Sigmoid colon (tissue), 4 donors: ENCODE results near the gene UQCRH.

Experiments
- CTCF ChIP-seq, 4 experiments: fragments of 450-650 bp in 3 of 4; fragments of 200-600 bp in 1 of 4; IDR thresholded peaks; one replicate each; pipeline ENCODE4 v1.5.1; 2016 to 2019; ENCODE audit warnings: antibody characterized with exemption in 4 of 4, mild to moderate bottlenecking in 3 of 4, moderate library complexity in 2 of 4
- EP300 ChIP-seq, 4 donors: sonication (generic); formaldehyde crosslinking; IDR thresholded peaks; one replicate each; pipeline ENCODE4 v1.6.1; 2017; ENCODE audit warnings: antibody characterized with exemption in 4 of 4
- POLR2A ChIP-seq, 2 donors: fragments of 450-650 bp; IDR thresholded peaks; one replicate each; pipeline ENCODE4 v1.6.1; 2016; ENCODE audit warnings: antibody characterized with exemption in 2 of 2, mild to moderate bottlenecking in 2 of 2, moderate library complexity in 2 of 2
- POLR2AphosphoS5 ChIP-seq, 4 donors: sonication (generic); formaldehyde crosslinking; IDR thresholded peaks; one replicate each; pipeline ENCODE4 v1.6.1; 2017; ENCODE audit warnings: antibody characterized with exemption in 4 of 4

DNA sequence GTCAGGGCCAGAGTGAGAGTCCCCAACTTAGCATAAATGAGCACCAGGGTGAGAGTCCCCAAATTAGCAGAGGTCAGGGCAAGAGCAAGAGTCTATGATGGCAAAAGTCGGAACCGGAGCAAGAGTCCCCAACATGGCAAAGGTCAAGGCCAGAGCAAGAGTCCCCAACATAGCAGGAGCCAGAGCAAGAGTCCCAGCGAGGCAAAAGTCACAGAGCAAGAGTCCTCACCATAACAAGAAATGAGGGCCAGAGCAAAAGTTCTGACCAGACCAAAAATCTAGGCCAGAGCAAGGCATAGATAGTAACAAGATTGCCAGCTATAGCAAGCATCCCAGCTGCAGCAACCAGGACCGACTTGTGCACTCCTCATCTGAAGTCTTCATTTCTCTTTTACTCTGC, 40.2 kb downstream of the UQCRH start:
- TF ChIP-seq CTCF (IDR thresholded peaks at IDR 0.05): no peak
- no peak for TF ChIP-seq POLR2A (IDR thresholded peaks at IDR 0.05)
- TF ChIP-seq EP300 (IDR thresholded peaks at IDR 0.05): no peak
- no peak for TF ChIP-seq POLR2AphosphoS5 (IDR thresholded peaks at IDR 0.05)
